Measurements from ENCODE around the gene GPX4.

The GPX4 gene

GRCh38 chr19:1140272-1141027, 36.7 kb downstream of the GPX4 start:
- Histone ChIP-seq H3K27ac (ENCODE audit: poor library complexity, severe bottlenecking) (no peak overlapping the region), H3K4me1 (ENCODE audit: insufficient read depth, poor library complexity, severe bottlenecking) (no peaks in the 10 kb centered on the region), H3K36me3 (ENCODE audit: low read depth) (peaks cover 39% of the 10 kb centered on the region), H3K27me3 (ENCODE audit: insufficient read depth, poor library complexity, severe bottlenecking) (no peaks in the 10 kb centered on the region), H3K4me3 (ENCODE audit: severe bottlenecking) (no peak overlapping the region), H3K9me3 (ENCODE audit: severe bottlenecking) (no peaks in the 10 kb centered on the region)
- DNase-seq (ENCODE audit: low spot score) (no peak), ATAC-seq (ENCODE audit: low read depth) (no peak)
- TF ChIP-seq CTCF (IDR thresholded peaks at IDR 0.05; ENCODE audit: poor library complexity, severe bottlenecking), result no peak

- H3K4me3 ChIP-seq (ENCODE audit: severe bottlenecking), result no peak overlapping the region
- DNase-seq (ENCODE audit: low spot score) (no peak), ATAC-seq (ENCODE audit: low read depth) (0 out of 3 replicates have a peak, but pooled peaks have one; percentile 10)
- H3K27me3 ChIP-seq (ENCODE audit: insufficient read depth, poor library complexity, severe bottlenecking), result no peaks in the 10 kb centered on the region
- peaks cover 47% of the 10 kb centered on the region for H3K36me3 ChIP-seq (ENCODE audit: low read depth)
- H3K9me3 ChIP-seq (ENCODE audit: severe bottlenecking), result no peaks in the 10 kb centered on the region
- TF ChIP-seq CTCF (IDR thresholded peaks at IDR 0.05; ENCODE audit: poor library complexity, severe bottlenecking), result no peak
- no peak overlapping the region for H3K27ac ChIP-seq (ENCODE audit: poor library complexity, severe bottlenecking)
- H3K4me1 ChIP-seq (ENCODE audit: insufficient read depth, poor library complexity, severe bottlenecking), result no peaks in the 10 kb centered on the region
These were observed 38.1 kb downstream of the GPX4 start for GRCh38 chr19:1141944-1142343.

GRCh38 chr19:1143828-1144399, 40.1 kb downstream of the GPX4 start:
- no peaks in the 10 kb centered on the region for H3K4me1 ChIP-seq (ENCODE audit: insufficient read depth, poor library complexity, severe bottlenecking)
- no peak for ATAC-seq (ENCODE audit: low read depth)
- no peak overlapping the region for H3K27ac ChIP-seq (ENCODE audit: poor library complexity, severe bottlenecking)
- H3K4me3 ChIP-seq (ENCODE audit: severe bottlenecking), result no peak overlapping the region
- no peak for TF ChIP-seq CTCF (IDR thresholded peaks at IDR 0.05; ENCODE audit: poor library complexity, severe bottlenecking)
- no peaks in the 10 kb centered on the region for H3K9me3 ChIP-seq (ENCODE audit: severe bottlenecking)
- H3K27me3 ChIP-seq (ENCODE audit: insufficient read depth, poor library complexity, severe bottlenecking), result no peaks in the 10 kb centered on the region
- peaks cover 58% of the 10 kb centered on the region for H3K36me3 ChIP-seq (ENCODE audit: low read depth)
- no peak for DNase-seq (ENCODE audit: low spot score)

- H3K36me3 ChIP-seq (ENCODE audit: low read depth), result peaks cover 61% of the 10 kb centered on the region
- no peaks in the 10 kb centered on the region for H3K9me3 ChIP-seq (ENCODE audit: severe bottlenecking)
- no peak overlapping the region for H3K27ac ChIP-seq (ENCODE audit: poor library complexity, severe bottlenecking)
- no peak for ATAC-seq (ENCODE audit: low read depth)
- no peaks in the 10 kb centered on the region for H3K27me3 ChIP-seq (ENCODE audit: insufficient read depth, poor library complexity, severe bottlenecking)
- no peak for TF ChIP-seq CTCF (IDR thresholded peaks at IDR 0.05; ENCODE audit: poor library complexity, severe bottlenecking)
- H3K4me1 ChIP-seq (ENCODE audit: insufficient read depth, poor library complexity, severe bottlenecking), result no peaks in the 10 kb centered on the region
- no peak for DNase-seq (ENCODE audit: low spot score)
- no peak overlapping the region for H3K4me3 ChIP-seq (ENCODE audit: severe bottlenecking)
These were observed 40.9 kb downstream of the GPX4 start for GRCh38 chr19:1144741-1145140.
